PC-3 (cell line): Measurements from ENCODE around the gene KLHL11. TPM values are rescaled to one million over a fixed set of nuclear protein-coding genes. Genes with fewer than 3 reads are reported as not detected.

Source experiments
- ATAC-seq: fragments of 200-7000 bp; cut with Tn5 transposase; 2 replicates; pipeline ENCODE4 v1.9.1; 2020; ENCODE audit warnings: mild to moderate bottlenecking, moderate library complexity
- BruUV-seq: library from RNA; stranded (reverse); fragments of 400-500 nt; replicated peaks from 2 replicates; lab custom pipeline; 2021; lab: Mats Ljungman, UMichigan
- CTCF ChIA-PET: fragments of 300-600 bp; sonication (Branson Sonifier 250); formaldehyde crosslinking; loops from one replicate; lab custom pipeline; 2022; ENCODE audit warnings: antibody characterized with exemption; lab: Charles Lee
- POLR2A ChIA-PET: fragments of 300-600 bp; sonication (Branson Sonifier 250); formaldehyde crosslinking; loops from one replicate; lab custom pipeline; 2022; ENCODE audit warnings: antibody characterized with exemption; ENCODE audit not compliant: unreplicated experiment; lab: Charles Lee
- DNase-seq: peaks from one replicate; pipeline ENCODE4 v3.0.0-alpha.2; 2015
- H2AFZ ChIP-seq: fragments of 300-600 bp; sonication (generic); 2 replicates; pipeline ENCODE4 v1.6.0; 2016; ENCODE audit warnings: antibody characterized with exemption, low read length
- H3F3A ChIP-seq: fragments of 300-600 bp; sonication (generic); one replicate; pipeline ENCODE4 v1.6.0; 2017; ENCODE audit warnings: antibody characterized with exemption, low read length, control low read depth, mild to moderate bottlenecking; ENCODE audit not compliant: unreplicated experiment
- H3K27ac ChIP-seq: fragments of 300-600 bp; sonication (generic); 2 replicates; pipeline ENCODE4 v1.5.1; 2016; ENCODE audit warnings: mild to moderate bottlenecking, low read length
- H3K27me3 ChIP-seq: fragments of 300-600 bp; sonication (generic); 2 replicates; pipeline ENCODE4 v1.6.1; 2016; ENCODE audit warnings: low read length, mixed read lengths
- H3K36me3 ChIP-seq: fragments of 300-600 bp; sonication (generic); 2 replicates; pipeline ENCODE4 v1.6.1; 2016; ENCODE audit warnings: low read depth, mixed run types, low read length, mixed read lengths
- H3K4me1 ChIP-seq: fragments of 300-600 bp; sonication (generic); 2 replicates; pipeline ENCODE4 v1.5.1; 2016; ENCODE audit warnings: low read length; ENCODE audit not compliant: insufficient read depth
- H3K4me2 ChIP-seq: fragments of 300-600 bp; sonication (generic); 2 replicates; pipeline ENCODE4 v1.6.0; 2016; ENCODE audit warnings: low read length
- H3K4me3 ChIP-seq: fragments of 300-600 bp; sonication (generic); 2 replicates; pipeline ENCODE4 v1.5.1; 2016; ENCODE audit warnings: mild to moderate bottlenecking, low read length, mixed read lengths
- H3K79me2 ChIP-seq: fragments of 300-600 bp; sonication (generic); 2 replicates; pipeline ENCODE4 v1.6.1; 2017; ENCODE audit warnings: low read length, mixed read lengths
- H3K9ac ChIP-seq: fragments of 300-600 bp; sonication (generic); 2 replicates; pipeline ENCODE4 v1.6.0; 2016; ENCODE audit warnings: mild to moderate bottlenecking, low read length
- H3K9me2 ChIP-seq: fragments of 300-600 bp; sonication (generic); replicated peaks from 2 replicates; pipeline ENCODE4 v1.6.1; 2016; ENCODE audit warnings: mixed run types, low read length, mixed read lengths
- H3K9me3 ChIP-seq: fragments of 300-600 bp; sonication (generic); 2 replicates; pipeline ENCODE4 v1.6.1; 2016; ENCODE audit warnings: low read length, mixed read lengths
- H4K20me1 ChIP-seq: fragments of 300-600 bp; sonication (generic); 2 replicates; pipeline ENCODE4 v1.6.1; 2016; ENCODE audit warnings: low read length, mixed read lengths
- CTCF ChIP-seq: fragments of 300-600 bp; sonication (generic); conservative IDR thresholded peaks from 2 replicates; pipeline ENCODE4 v1.5.1; 2017; ENCODE audit warnings: antibody characterized with exemption, low read depth, mild to moderate bottlenecking, low read length
- EZH2 ChIP-seq: fragments of 300-600 bp; sonication (generic); IDR thresholded peaks from one replicate; pipeline ENCODE4 v1.6.1; 2017; ENCODE audit warnings: antibody characterized with exemption, mild to moderate bottlenecking, low read length; ENCODE audit not compliant: unreplicated experiment
- EZH2phosphoT487 ChIP-seq: fragments of 300-600 bp; sonication (generic); IDR thresholded peaks from 2 replicates; pipeline ENCODE4 v1.6.1; 2018; ENCODE audit warnings: mild to moderate bottlenecking, antibody characterized with exemption, low read length, borderline replicate concordance
- intact Hi-C: fragments of 100-400 bp; cut with micrococcal nuclease; formaldehyde crosslinking; loops from 2 replicates; pipeline ENCODE4 v1.9.0; 2023
- total RNA-seq: library from RNA; depleted of rRNA; stranded (reverse); fragments of >200 nt; gene quantifications from 2 replicates; pipeline ENCODE4 v1.2.3, GENCODE V29; 2014

Gene KLHL11
- total RNA-seq, 1 experiment from 2014 or later: 19.9 TPM

DNA sequence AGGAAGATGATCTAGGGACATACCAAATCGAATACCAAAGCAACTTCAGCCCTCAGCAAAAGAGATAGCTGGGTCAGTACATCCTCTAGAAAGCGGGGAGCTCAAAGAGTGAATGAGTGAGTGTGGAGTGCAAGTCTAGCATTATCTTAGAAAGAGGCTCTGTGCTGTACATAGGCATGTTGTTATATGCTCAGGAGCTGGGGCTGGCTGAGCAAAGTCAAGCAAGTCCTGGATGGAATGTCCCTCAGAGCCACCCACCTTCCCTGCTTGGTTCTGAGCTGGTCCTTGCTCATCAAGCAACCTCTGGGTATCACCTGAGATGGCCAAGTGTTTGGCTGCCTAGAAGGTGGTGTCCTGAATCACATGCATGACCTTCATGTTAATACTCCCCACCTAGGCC, 4.9 kb upstream of the KLHL11 start:
- no peak for TF ChIP-seq EZH2phosphoT487
- no peak for TF ChIP-seq EZH2
- Histone ChIP-seq H4K20me1 (no peaks in the 10 kb centered on the region), H3K4me3 (no peak overlapping the region), H3K79me2 (peaks cover under 1% of the 10 kb centered on the region), H3K4me2 (no peak overlapping the region), H2AFZ (no peak overlapping the region), H3K4me1 (no peaks in the 10 kb centered on the region), H3K9ac (no peak overlapping the region), H3K27ac (no peak overlapping the region), H3K36me3 (peaks cover 6% of the 10 kb centered on the region; the same call in 1 of the 2 replicates), H3F3A (no peaks in the 10 kb centered on the region), H3K9me2 (no peaks in the 10 kb centered on the region), H3K9me3 (no peaks in the 10 kb centered on the region), H3K27me3 (no peaks in the 10 kb centered on the region)
- ChIA-PET CTCF (interaction anchor here (0.5 kb wide), 1 partner anchor 8 kb away, joined by 3 read pairs; no protein-coding TSS in a partner anchor), POLR2A (no interaction called here)
- BruUV-seq: no TSS peak
- no peak for DNase-seq
- no peak for ATAC-seq
- intact Hi-C loops: no loop called here

DNA sequence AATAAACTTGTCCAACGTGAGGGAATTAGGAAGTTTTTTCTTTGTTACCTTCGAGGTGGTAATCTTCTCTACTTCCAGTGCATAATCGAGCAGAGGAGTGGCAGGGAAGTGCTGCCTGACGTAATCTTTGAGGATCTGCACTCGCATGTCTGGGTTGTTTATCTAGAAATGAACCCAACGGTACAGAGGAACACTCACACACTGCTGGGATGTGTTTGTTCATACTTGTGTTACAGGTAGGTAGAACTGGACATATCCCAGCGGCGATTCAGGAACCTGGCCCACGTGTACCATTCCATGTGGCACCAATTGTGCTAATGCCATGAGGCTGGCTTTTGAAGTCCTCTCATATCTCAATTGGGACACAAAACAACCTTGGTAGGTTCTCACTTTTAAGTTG, 4.2 kb upstream of the KLHL11 start:
- Histone ChIP-seq H3K9me2 (no peaks in the 10 kb centered on the region), H3K4me1 (no peaks in the 10 kb centered on the region), H3K9ac (no peak overlapping the region), H3K27ac (no peak overlapping the region), H3K27me3 (no peaks in the 10 kb centered on the region), H3F3A (no peaks in the 10 kb centered on the region), H2AFZ (no peak overlapping the region), H3K36me3 (peaks cover 6% of the 10 kb centered on the region; the same call in 1 of the 2 replicates), H4K20me1 (peaks cover 1% of the 10 kb centered on the region; the same call in 1 of the 2 replicates), H3K4me3 (no peak overlapping the region), H3K79me2 (peaks cover 7% of the 10 kb centered on the region), H3K4me2 (no peak overlapping the region), H3K9me3 (no peaks in the 10 kb centered on the region)
- intact Hi-C loops: loop anchor here (5.0 kb wide), 1 partner anchor 132 kb away; no protein-coding TSS in a partner anchor
- ChIA-PET CTCF (no interaction called here), POLR2A (no interaction called here)
- no peak for TF ChIP-seq CTCF
- no peak for TF ChIP-seq EZH2
- TF ChIP-seq EZH2phosphoT487: no peak
- BruUV-seq: no TSS peak
- no peak for ATAC-seq
- no peak for DNase-seq

DNA sequence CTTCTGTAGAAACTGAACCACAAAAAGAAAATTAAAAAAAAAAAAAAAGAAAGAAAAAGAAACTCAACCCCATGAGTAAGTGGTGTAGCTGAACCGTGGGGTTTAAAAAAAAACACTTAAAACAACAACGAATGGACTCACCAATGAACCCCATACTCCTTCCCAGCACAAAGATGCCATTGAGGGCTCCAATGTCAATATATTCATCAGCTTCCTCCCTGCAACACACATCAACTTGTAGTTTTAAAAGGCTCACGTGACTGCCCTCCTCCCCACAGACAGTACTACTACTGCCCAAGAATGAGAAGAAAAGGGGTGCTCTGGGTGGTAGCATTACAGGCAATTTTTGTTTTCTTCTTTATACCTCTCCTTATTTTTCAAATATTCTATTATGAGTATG, 3.3 kb upstream of the KLHL11 start:
- H3K79me2 ChIP-seq: peaks cover 16% of the 10 kb centered on the region
- BruUV-seq: no TSS peak
- H3K4me3 ChIP-seq: no peak overlapping the region
- no peaks in the 10 kb centered on the region for H3K9me2 ChIP-seq
- POLR2A ChIA-PET: interaction anchor here (0.7 kb wide), 1 partner anchor 38 kb away, joined by 9 read pairs; no protein-coding TSS in a partner anchor
- H3K27ac ChIP-seq: no peak overlapping the region
- H3F3A ChIP-seq: no peaks in the 10 kb centered on the region
- H2AFZ ChIP-seq: no peak overlapping the region
- 0 out of 2 replicates have a peak, but pooled peaks cover 1% of the 10 kb centered on the region for H3K4me1 ChIP-seq
- CTCF ChIA-PET: no interaction called here
- DNase-seq (no peak), ATAC-seq (no peak)
- H3K27me3 ChIP-seq: no peaks in the 10 kb centered on the region
- TF ChIP-seq CTCF (no peak), EZH2 (no peak), EZH2phosphoT487 (no peak)
- peaks cover 6% of the 10 kb centered on the region; the same call in 1 of the 2 replicates for H3K36me3 ChIP-seq
- peaks cover 10% of the 10 kb centered on the region; the same call in 1 of the 2 replicates for H4K20me1 ChIP-seq
- no peak overlapping the region for H3K4me2 ChIP-seq
- no peaks in the 10 kb centered on the region for H3K9me3 ChIP-seq
- intact Hi-C loops: loop anchor here (5.0 kb wide), 1 partner anchor 131 kb away; no protein-coding TSS in a partner anchor
- H3K9ac ChIP-seq: no peak overlapping the region
